Jurkat, Clone E6-1 (cell line): ENCODE data around the gene TXNDC12.
"Not testable (repeated sequence)": the region's sequence is repeated elsewhere in the genome, so short reads cannot be mapped to it uniquely, and the experiment has no call there.

Experiments used
- DNase-seq: peaks from one replicate; pipeline ENCODE4 v3.0.0-alpha.2; 2011; ENCODE audit warnings: low read depth, low spot score
- H3K4me3 ChIP-seq: 2 replicates; pipeline ENCODE4 v1.5.1; 2011; ENCODE audit warnings: mild to moderate bottlenecking, low read length, control low read depth, moderate library complexity

The TXNDC12 gene

GRCh38 chr1:52006081-52006553 is 48.9 kb downstream of the TXNDC12 start:
- H3K4me3 ChIP-seq, DNase-seq: not testable (repeated sequence)

- H3K4me3 ChIP-seq, DNase-seq: not testable (repeated sequence)
Measured at GRCh38 chr1:52005548-52005947, 49.4 kb downstream of the TXNDC12 start.

- no peak for DNase-seq
- H3K4me3 ChIP-seq = no peak overlapping the region
Measured at GRCh38 chr1:52003877-52004276, 51.1 kb downstream of the TXNDC12 start.

- DNase-seq = peak; percentile 80
Measured at GRCh38 chr1:52002038-52002917, 52.7 kb downstream of the TXNDC12 start.

GRCh38 chr1:51998701-51999100 is 56.3 kb downstream of the TXNDC12 start:
- no peak overlapping the region for H3K4me3 ChIP-seq
- no peak for DNase-seq

More at GRCh38 chr1:52002038-52002917, 52.7 kb downstream of the TXNDC12 start:
- H3K4me3 ChIP-seq = no peak overlapping the region

- no peak for DNase-seq
- H3K4me3 ChIP-seq = no peak overlapping the region
Measured at GRCh38 chr1:51997974-51998382, 57.0 kb downstream of the TXNDC12 start.

- peak within 1 kb of the TSS; percentile 46 for H3K4me3 ChIP-seq
- DNase-seq = no peak
Measured at GRCh38 chr1:51990478-51990965, 64.5 kb downstream of the TXNDC12 start, which contains the start of gene RAB3B. TSS of gene RAB3B (minus strand) at chr1:51990700. CDS start at chr1:51977117, 13,583 bp downstream.

GRCh38 chr1:51989582-51990477 is 65.2 kb downstream of the TXNDC12 start:
- H3K4me3 ChIP-seq = peak overlapping the region; percentile 46
- DNase-seq = no peak

GRCh38 chr1:51988254-51988653 is 66.7 kb downstream of the TXNDC12 start:
- H3K4me3 ChIP-seq = no peak overlapping the region
- DNase-seq = no peak

GRCh38 chr1:51986718-51987117 is 68.3 kb downstream of the TXNDC12 start:
- H3K4me3 ChIP-seq = no peak overlapping the region
- DNase-seq = no peak

GRCh38 chr1:51982161-51982560 is 72.8 kb downstream of the TXNDC12 start:
- no peak for DNase-seq
- no peak overlapping the region for H3K4me3 ChIP-seq

GRCh38 chr1:51981555-51981954 is 73.4 kb downstream of the TXNDC12 start:
- no peak for DNase-seq
- no peak overlapping the region for H3K4me3 ChIP-seq

GRCh38 chr1:51978099-51978498 is 76.9 kb downstream of the TXNDC12 start:
- H3K4me3 ChIP-seq = no peak overlapping the region
- no peak for DNase-seq

GRCh38 chr1:51976846-51977602 is 78.0 kb downstream of the TXNDC12 start:
- no peak for DNase-seq

GRCh38 chr1:51973587-51974474 is 81.2 kb downstream of the TXNDC12 start:
- no peak overlapping the region for H3K4me3 ChIP-seq
- DNase-seq = no peak

More at GRCh38 chr1:51976846-51977602, 78.0 kb downstream of the TXNDC12 start:
- no peak overlapping the region for H3K4me3 ChIP-seq
